GM18868 (cell line): Measurements from ENCODE around the gene CELF2.
"Not testable (repeated sequence)": the region's sequence is repeated elsewhere in the genome, so short reads cannot be mapped to it uniquely, and the experiment has no call there.

ENCODE experiments used
- ATAC-seq: cut with Tn5 transposase; IDR thresholded peaks from one replicate; pipeline ENCODE4 v1.9.1; 2021; ENCODE audit warnings: mild to moderate bottlenecking, moderate library complexity; ENCODE audit not compliant: unreplicated experiment

Gene CELF2

GRCh38 chr10:11017570-11018431 lies at the start of gene CELF2:
Gene CELF2, plus strand, starts transcription at chr10:11017872. Its CDS starts 218 bp downstream, at chr10:11018090.
- peak; percentile 74 for ATAC-seq

GRCh38 chr10:10968257-10968588 lies 49.4 kb upstream of the CELF2 start:
- no peak for ATAC-seq

GRCh38 chr10:10973310-10973709 lies 44.4 kb upstream of the CELF2 start:
- no peak for ATAC-seq

- no peak for ATAC-seq
Measured at GRCh38 chr10:10975647-10976046, 42.0 kb upstream of the CELF2 start.

GRCh38 chr10:10976652-10977051 lies 41.0 kb upstream of the CELF2 start:
- ATAC-seq = no peak

GRCh38 chr10:10977226-10977956 lies 40.3 kb upstream of the CELF2 start:
- ATAC-seq = no peak

GRCh38 chr10:10977978-10978377 lies 39.7 kb upstream of the CELF2 start:
- no peak for ATAC-seq

GRCh38 chr10:10985361-10985760 lies 32.3 kb upstream of the CELF2 start:
- no peak for ATAC-seq

- no peak for ATAC-seq
Measured at GRCh38 chr10:10986606-10987005, 31.1 kb upstream of the CELF2 start.

- no peak for ATAC-seq
Measured at GRCh38 chr10:10987111-10987510, 30.6 kb upstream of the CELF2 start.

- no peak for ATAC-seq
Measured at GRCh38 chr10:10989669-10990068, 28.0 kb upstream of the CELF2 start.

- no peak for ATAC-seq
Measured at GRCh38 chr10:10991144-10991543, 26.5 kb upstream of the CELF2 start.

GRCh38 chr10:10992072-10992471 lies 25.6 kb upstream of the CELF2 start:
- ATAC-seq = no peak

- ATAC-seq = no peak
Measured at GRCh38 chr10:10992961-10993714, 24.5 kb upstream of the CELF2 start.

GRCh38 chr10:10993785-10994184 lies 23.9 kb upstream of the CELF2 start:
- no peak for ATAC-seq

- ATAC-seq = no peak
Measured at GRCh38 chr10:10994360-10994759, 23.3 kb upstream of the CELF2 start.

- ATAC-seq = no peak
Measured at GRCh38 chr10:10995120-10995519, 22.6 kb upstream of the CELF2 start.

GRCh38 chr10:10996966-10997620 lies 20.6 kb upstream of the CELF2 start:
- ATAC-seq = no peak

GRCh38 chr10:10999501-10999900 lies 18.2 kb upstream of the CELF2 start:
- not testable (repeated sequence) for ATAC-seq

- no peak for ATAC-seq
Measured at GRCh38 chr10:11002485-11002884, 15.2 kb upstream of the CELF2 start.

GRCh38 chr10:11002916-11003315 lies 14.8 kb upstream of the CELF2 start:
- no peak for ATAC-seq
